GM18867 (cell line): ENCODE data around the gene EPS8L1.
"Not testable (repeated sequence)": the region's sequence is repeated elsewhere in the genome, so short reads cannot be mapped to it uniquely, and the experiment has no call there.

Experiments
- ATAC-seq: cut with Tn5 transposase; IDR thresholded peaks from one replicate; pipeline ENCODE4 v1.9.1; 2021; ENCODE audit warnings: mild to moderate bottlenecking, moderate library complexity; ENCODE audit not compliant: unreplicated experiment

Gene EPS8L1

DNA sequence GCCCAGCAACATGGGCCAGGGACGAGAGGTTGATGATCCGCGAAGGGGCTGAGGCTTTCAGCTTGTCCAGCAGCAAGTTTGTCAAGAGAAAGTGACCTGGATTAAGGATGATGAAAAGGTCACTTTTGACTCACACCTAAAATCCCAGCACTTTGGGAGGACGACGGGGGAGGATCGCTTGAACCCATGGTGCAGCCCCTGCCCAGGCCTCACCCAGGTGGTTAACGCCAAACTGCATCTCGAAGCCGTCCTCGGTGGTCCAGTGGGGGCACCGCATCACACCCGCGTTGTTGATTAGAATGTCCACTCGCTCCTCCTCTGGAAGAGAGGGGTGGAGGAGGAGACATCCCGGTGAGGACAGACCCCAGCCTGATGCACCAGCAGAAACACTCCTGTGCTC is 27.2 kb upstream of the EPS8L1 start:
- ATAC-seq = no peak

DNA sequence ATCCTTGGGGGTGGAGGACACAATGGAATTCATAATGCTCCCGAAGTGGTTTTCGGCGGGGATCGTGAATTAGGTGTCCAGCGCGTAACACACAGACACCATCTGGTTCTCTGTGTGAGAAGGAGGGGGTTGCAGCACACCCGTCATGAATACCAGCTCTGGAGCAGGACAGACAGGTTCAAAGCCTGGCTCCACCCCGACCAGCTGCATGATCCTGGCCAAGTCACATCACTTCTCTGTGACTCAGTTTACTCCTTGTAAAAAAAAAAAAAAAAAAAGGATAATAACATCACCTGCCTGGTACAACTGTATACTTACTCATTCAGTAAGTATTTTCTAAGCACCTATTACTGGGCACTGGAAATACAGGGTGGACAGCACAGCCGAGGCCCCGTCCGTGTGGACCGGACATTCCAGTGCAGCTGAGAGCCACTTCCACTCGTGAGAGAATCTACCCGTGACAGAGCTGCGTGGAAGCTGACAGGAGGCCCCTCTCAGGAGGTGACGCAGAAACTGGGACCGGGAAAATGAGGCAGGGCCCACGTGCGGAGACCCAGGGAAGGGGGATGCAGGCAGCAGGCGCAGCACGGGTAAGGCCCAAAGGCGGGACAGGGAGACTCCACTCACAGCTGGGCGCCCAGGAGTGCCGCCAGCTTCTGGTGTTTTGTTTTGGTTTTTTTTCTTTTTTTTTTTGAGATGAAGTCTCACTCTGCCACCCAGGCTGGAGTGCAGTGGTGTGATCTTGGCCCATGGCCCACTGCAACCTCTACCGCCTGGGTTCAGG is 24.7 kb upstream of the EPS8L1 start:
- ATAC-seq = no peak

DNA sequence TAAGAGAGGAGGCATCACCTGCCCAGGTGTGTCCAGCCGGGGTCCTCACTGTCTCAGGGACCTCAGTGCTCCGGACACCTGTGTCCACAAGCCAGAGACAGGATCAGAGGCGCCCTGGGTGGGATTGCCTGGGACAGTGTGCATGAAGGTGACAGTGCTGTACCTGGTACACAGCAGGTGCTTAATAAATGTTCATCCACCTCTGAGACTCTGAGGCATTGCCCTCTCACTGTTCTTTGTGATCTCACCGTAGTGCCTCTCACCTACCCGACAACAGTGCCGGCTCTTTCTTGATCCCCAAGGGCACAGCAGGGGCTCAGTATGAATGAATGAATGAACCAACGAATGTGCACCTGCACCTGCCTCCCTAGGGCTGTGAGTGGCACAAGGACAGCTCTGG is 21.9 kb upstream of the EPS8L1 start:
- ATAC-seq = no peak

DNA sequence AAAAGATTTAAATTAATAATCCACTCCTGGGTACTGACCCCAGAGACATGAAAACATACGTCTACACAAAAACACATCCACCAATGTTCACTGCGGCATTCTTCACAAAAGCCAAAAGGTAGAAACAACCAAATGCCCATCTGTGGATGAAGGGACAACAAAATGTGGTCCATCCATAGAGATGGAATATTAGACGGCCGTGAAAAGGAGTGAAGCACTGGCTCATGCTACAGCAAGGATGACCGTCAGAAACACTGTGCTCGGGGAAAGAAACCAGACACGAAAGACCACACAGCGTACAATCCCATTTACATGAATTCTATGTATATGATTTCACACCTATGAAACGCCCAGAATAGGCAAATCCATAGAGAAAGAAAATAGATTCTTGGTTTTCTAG is 18.8 kb upstream of the EPS8L1 start:
- ATAC-seq = no peak

DNA sequence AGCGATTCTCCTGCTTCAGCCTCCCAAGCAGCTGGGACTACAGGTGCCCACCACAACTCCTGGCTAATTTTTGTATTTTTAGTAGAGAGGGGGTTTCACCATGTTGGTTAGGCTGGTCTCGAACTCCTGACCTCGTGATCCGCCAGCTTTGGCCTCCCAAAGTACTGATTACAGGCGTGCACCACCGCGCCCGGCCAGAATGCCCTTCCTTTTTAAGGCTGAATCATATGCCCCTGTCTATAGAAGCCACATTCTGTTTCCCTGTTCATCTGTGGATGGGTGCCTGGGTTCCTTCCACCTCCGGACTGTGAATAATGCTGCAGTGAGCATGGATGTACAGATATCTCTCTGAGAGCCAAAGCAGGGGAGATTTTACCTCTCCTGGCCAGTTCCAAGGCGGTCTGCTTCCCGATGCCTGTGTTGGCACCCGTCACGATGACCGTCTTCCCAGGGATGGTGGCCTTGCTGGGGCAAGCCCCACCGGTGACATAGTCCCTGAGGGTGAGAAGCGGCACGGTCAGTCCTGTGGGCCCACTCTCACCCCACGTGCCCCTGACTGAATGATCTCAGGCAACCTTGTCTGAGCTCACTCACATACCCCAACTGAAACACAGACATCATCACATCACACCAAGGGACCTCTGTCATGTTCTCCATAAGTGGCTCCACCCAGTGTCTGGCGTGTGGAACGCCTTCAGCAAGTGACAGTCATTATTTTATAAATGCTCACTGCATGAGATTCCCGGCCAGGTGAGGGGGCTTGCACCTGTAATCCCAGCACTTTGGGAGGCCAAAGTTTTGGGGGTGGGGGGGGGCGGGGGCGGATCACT is 16.7 kb upstream of the EPS8L1 start:
- ATAC-seq = no peak

DNA sequence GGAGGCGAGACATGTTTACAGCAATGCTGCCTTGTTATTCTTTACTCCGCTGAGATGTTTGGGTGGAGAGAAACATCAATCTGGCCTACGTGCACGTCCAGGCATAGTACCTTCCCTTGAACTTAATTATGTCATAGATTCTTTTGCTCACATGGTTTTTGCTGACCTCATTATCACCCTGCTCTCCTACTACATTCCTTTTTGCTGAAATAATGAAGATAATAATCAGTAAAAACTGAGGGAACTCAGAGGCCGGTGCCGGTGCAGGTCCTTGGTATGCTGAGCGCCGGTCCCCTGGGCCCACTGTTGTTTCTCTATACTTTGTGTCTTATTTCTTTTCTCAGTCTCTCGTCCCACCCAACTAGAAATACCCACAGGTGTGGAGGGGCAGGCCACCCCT is 15.4 kb upstream of the EPS8L1 start:
- ATAC-seq = not testable (repeated sequence)

DNA sequence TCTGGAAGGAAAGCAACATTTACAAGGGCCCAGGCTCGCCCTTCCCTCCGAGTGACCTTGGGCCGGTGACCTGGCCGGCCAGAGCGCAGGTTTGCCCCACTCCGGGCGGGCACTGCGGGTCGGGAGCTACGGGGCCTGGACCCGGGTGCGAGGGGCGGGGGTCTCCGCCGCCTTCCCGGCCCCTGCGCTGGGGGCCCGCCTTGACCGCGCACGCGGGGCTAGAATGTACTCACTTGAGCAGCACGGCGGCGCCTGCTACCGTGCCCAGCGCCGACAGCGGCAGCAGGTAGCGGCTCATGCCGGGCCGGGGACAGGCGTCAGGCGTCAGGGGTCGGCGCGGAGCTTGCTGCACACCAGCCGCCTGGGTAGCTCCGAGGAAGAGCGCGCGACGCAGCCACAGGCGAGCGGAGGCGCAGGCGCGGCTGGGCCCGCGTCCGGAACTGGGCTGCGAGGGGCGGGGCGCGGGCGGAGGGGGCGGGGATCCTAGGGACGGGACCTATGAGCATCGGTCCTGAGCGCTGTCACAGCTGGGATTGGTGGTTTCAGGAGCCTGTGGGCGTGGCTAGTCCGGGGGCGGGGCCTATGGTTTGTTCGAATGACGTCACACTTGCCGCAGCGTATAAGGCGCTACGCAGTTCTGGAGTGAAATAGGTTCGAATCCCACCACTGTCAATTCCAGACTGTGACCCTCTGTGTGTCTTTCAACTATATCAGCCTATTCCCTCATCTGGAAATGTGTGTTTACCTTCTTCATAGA is 12.8 kb upstream of the EPS8L1 start, which contains the start of gene RDH13:
TSS of gene RDH13 (minus strand) at position 414 of the 757 bp plus-strand sequence. CDS start at position 298, 116 bp downstream.
- ATAC-seq = peak; percentile 89

DNA sequence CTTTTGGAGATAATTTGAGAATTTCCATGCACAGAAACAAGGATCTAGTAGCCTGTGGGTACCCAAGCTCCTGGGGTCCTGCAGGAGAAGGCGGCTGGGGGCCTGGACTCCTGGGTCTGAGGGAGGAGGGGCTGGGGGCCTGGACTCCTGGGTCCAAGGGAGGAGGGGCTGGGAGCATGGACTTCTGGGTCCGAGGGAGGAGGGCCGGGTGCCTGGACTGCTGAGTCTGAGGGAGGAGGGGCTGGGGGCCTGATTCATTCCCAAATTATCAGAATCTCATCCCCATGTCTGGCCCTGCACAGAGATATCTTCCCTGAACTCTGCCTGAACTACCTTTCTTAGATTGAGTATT is 12.2 kb upstream of the EPS8L1 start:
- ATAC-seq = no peak

DNA sequence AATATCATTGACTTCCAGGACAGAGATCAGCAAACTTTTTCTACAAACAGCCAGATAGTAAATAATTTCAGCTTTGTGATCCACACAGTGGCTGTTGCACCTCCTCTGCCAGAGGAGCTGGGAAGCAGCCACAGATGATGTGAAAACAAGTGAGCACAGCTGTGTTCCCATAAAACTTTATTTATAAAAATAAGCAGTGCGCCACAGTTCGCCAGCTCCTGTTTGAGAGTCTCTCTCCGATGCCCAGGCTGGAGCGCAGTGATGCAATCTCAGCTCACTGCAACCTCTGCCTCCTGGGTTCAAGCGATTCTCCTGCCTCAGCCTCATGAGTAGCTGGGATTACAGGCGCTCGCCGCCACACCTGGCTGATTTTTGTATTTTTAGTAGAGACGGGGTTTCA is 10.2 kb upstream of the EPS8L1 start:
- ATAC-seq = not testable (repeated sequence)

DNA sequence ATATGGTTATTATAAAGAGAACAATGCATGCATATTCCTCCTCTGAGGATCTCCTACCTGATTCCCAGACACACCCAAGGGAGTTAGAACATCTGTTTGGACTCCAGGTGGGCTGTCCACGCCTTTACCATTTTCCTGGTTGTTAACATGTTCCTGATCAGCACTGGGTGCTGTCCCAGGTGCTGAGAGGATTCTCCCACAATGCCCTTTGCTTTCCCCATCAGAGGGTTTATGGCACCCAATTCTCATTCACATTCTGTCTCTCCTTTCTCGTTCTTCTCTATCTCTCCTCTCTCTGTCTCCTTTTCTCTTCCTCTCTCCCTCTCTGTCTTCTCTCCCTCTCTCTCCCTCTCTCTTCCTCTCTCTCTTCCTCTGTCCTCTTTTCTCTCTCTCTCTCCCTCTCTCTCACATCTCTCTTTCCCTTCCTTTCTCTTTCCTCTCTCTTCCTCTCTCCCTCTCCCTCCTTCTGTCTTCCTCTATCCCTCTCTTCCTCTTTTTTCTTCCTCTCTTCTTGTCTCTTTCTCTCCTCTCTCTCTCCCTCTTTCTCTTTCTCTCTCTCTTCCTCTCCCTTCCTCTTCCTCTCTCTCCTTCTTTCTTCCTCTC is 9.5 kb upstream of the EPS8L1 start:
- no peak for ATAC-seq

DNA sequence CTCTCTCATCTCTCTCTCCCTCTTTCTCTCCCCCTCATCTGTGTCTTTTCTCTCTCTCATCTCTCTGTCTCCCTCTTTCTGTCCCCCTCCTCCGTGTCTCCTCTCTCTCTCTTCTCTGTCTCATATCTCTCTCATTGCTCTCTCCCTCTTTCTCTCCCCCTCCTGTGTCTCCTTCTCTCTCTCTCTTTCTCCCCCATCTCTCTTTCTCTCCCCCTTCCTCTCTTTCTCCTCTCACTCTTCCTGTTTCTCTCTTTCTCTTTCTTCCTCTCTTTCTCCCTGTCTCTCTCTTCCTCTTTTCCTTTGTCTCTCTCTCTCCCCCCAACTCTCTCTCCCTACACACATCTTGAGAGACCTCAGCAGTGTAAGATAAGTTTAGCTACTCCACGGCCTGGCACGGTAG is 7.8 kb upstream of the EPS8L1 start:
- ATAC-seq = no peak

DNA sequence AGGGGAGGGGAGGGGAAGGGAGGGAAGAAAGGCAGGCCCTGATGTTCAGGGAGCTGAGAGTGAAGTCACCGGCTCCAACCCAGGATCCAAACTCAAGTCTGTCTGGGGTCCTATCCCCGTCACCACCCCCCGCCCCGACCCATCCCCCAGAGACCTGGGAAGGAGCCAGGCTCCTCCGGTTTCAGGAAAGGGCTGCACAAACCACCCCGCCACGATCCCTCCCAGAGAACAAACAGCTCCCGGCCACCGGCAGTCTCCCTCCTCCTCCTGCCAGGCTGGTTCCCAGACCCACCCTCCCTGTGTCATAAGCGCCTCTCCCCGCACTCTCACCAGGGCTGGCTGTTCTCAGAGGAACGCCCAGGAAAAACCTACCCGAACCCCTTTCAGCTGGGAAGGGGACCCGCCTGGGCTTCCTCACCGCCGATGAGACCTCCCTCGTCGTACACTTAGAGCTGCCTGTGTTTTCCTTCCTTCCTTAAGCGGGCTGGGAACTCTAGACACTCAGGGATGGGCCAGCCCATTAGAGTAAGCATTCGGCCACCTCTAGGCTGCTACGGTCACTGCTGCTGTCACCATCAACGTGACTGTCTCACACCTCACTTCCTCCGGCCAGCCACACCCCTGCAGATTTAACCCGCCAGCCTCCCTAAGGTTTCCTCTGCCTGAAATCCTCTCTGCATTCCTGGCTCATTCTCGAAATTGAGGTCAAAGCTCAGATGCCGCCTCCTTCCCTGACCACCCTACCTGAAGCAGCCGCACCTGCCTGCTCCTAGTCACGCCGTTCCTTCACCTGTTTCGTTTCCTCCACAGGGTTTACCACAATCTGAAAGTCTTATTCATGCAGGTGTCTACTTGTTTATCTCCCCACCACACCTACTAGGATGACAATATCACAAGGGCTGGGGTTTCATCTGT is 6.5 kb upstream of the EPS8L1 start:
- peak; percentile 56 for ATAC-seq

DNA sequence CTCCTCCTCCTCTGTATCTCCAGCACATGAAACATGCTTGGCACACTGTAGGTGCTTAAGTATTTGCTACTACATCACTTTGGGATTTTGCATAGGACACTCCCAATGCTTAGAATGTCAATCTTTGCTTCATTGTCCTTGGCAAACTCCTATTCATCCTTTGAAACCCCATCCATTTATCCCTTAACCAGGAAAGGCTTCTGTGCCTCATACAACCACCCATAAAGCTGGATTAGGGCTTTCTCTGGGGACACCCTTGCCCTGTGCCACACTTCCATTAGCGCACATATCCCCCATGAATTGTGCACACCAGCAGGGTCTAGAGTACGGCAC is 5.8 kb upstream of the EPS8L1 start:
- ATAC-seq = no peak

DNA sequence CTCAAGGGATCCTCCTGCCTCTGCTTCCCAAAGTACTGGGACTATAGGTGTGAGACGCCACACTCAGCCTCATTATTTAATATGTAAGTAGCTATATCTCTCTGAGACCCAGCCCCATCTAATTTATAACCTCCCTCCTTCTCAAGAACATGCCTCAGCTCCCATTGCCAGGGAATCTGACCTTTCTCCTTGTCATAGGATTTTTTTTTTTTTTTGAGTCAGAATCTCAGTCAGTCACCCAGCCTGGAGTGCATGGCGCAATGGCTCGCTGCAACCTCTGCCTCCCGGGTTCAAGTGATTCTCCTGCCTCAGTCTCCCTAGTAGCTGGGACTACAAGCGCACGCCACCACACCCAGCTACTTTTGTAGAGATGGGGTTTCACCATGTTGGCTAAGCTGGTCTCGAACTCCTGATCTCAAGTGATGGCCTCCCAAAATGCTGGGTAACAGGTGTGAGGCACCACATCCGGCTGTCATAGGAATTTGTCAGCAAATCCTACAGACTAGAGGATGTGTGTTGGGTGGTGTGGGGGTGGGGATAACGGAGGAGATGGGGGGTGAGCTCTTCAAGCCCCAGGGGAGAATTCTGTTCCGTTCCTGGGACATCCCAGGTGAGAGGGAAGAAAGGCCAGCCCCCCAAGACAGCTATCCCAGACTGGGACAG is 5.1 kb upstream of the EPS8L1 start:
- no peak for ATAC-seq

DNA sequence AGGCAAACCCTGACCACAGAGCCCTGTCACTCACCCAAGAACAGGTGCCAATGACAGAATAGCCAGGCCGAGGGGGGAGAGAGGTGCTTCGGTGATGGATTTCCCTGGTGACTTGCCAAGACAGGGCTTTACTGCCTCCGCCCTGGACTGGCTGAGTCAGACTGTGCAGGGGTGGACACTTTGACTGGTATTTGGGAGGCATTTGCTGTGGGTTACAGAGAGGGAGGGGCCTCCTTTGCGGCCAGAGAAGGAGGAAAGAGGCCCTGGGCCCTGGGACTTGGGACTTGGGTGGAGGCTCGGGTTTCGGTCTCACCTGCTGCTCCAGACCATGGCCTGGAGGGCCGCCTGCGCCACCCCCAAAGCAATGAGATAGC is 4.6 kb upstream of the EPS8L1 start:
- ATAC-seq = peak; percentile 52

DNA sequence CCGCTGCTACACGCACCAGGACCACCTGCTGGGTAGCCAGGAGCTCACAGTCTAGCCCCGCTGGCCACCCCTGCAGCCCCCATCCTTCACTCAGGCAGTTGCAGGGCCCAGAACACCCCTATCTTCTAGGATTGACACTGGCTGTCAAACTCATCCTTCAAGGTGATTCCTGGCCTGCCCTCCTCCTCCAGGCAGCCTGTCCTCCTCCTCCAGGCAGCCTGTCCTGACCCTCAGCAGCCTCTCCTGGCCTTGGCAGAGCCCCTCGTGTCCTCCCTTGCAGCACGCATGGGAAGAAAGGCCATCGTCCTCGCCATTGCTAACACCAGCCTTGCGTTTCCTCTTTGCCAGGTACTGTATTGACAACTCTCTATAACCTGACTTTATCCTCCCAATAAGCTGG is 3.8 kb upstream of the EPS8L1 start:
- no peak for ATAC-seq

DNA sequence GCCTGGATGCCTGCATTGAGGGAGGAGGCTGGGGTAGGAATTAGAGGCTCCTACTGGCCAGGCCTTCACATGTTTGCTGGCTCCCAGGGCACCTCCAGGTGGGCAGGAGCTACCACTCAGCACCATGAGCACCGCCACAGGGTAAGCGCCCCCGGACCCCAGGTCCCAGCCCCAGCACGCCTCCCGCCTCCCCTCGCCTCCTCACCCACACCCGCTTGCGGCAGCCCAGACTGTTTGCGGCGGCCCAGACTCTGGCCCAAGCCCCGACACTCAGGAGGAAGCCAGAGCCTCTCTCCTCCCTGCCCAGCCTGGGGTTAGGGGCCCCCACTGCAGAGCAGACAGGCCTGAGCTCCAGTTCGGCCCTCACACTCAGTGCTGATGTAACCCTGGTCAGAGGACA is 652 bp downstream of the EPS8L1 start:
- ATAC-seq = no peak

DNA sequence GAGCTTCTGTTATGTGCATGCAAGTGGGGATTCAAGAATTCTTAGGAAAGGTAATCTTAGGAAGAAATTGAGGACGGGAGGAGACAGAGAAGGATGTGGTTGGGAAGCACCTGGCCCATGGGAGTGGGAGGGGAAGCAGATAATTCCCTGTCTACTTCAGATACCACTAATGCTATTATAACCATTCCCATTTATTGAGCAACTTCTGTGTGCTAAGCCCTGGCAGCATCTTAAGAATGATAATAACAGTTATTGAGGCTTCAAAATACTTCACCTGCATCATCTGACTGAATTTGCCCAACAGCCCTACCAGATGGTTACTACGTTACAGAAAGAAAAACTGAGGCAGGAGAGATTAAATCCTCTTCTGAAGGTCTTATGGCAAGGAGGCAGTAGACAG is 1.4 kb downstream of the EPS8L1 start:
- ATAC-seq = no peak

DNA sequence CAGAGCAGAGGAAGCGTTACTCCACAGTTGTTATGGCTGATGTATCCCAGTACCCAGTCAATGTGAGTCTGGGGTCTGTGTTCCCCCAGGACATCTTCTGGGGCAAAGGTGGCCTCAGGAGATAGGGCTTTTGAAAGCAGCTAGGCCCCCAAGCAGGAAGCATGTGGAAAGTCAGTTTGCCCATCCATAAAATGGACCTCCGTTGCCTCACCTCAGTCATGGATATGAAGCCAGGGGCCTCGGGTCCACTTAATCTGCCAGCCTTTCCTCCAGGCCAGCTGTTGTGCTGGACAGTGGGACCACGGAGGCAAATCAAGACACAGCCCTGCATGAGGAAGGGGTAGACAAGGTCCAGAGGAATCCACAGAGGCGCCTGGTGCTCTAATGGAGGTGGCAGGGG is 3.3 kb downstream of the EPS8L1 start:
- ATAC-seq = no peak
